Endothelial cell of umbilical vein (primary cell): ENCODE measurements around the gene SLC7A7. TPM values are rescaled to one million over a fixed set of nuclear protein-coding genes. Genes with fewer than 3 reads are reported as not detected.

Experiments
- BruUV-seq: library from RNA; stranded (reverse); fragments of 400-500 nt; replicated peaks from 2 replicates; lab custom pipeline; 2021; lab: Mats Ljungman, UMichigan
- CTCF ChIA-PET: fragments of 300-600, 350-600 bp; sonication (Branson Sonifier 250); formaldehyde crosslinking; loops from one replicate; lab custom pipeline; 2021; ENCODE audit warnings: antibody characterized with exemption, inconsistent platforms; lab: Charles Lee
- POLR2A ChIA-PET: fragments of 300-600, 350-600 bp; sonication (Branson Sonifier 250); formaldehyde crosslinking; loops from one replicate; lab custom pipeline; 2021; ENCODE audit warnings: antibody characterized with exemption, inconsistent platforms; lab: Charles Lee
- DNase-seq: peaks from one replicate; pipeline ENCODE4 v3.0.0-alpha.2; 2011; ENCODE audit warnings: low read depth, low spot score
- FAIRE-seq: peaks from 2 replicates; lab custom pipeline; 2011; peaks lifted over from hg19 to GRCh38; lab: Jason Lieb, UNC
- H2AFZ ChIP-seq: 2 replicates; pipeline ENCODE4 v1.6.0; 2012; ENCODE audit warnings: low read depth, low read length, control low read depth, inconsistent platforms
- H3K27ac ChIP-seq: 2 replicates; pipeline ENCODE4 v1.5.1; 2011; ENCODE audit warnings: low read depth, mild to moderate bottlenecking, control low read depth, low read length, moderate library complexity; ENCODE audit not compliant: insufficient read depth
- H3K27me3 ChIP-seq, 2 experiments: 2 replicates each; pipeline versions ENCODE4 v1.6.0 to v1.6.1; 2011; ENCODE audit warnings: low read length in 2 of 2, mixed read lengths in 1 of 2; ENCODE audit not compliant: control insufficient read depth in 2 of 2, insufficient read depth in 2 of 2
- H3K36me3 ChIP-seq, 2 experiments: 2 replicates in 1 of 2; 3 replicates in 1 of 2; pipeline ENCODE4 v1.5.1; 2011; ENCODE audit warnings: low read length in 2 of 2, mild to moderate bottlenecking in 1 of 2, moderate library complexity in 1 of 2; ENCODE audit not compliant: control insufficient read depth in 2 of 2, insufficient read depth in 2 of 2; ENCODE audit errors: extremely low read depth in 1 of 2
- H3K4me1 ChIP-seq: 3 replicates; pipeline ENCODE4 v1.5.1; 2011; ENCODE audit warnings: mild to moderate bottlenecking, low read length; ENCODE audit not compliant: control insufficient read depth, insufficient read depth; ENCODE audit errors: extremely low read depth
- H3K4me2 ChIP-seq: 2 replicates; pipeline ENCODE4 v1.6.1; 2011; ENCODE audit warnings: low read length, control low read depth, mixed read lengths; ENCODE audit not compliant: insufficient read depth
- H3K4me3 ChIP-seq, 3 experiments: fragments of 200-600 bp in 1 of 3; sonication (generic), shearing (Covaris generic) in 1 of 3; replicated peaks in 1 of 3; 2 replicates each; pipeline ENCODE4 v1.5.1; 2011 to 2016; ENCODE audit warnings: control low read depth in 3 of 3, low read length in 3 of 3, mild to moderate bottlenecking in 2 of 3, inconsistent platforms in 1 of 3, low read depth in 1 of 3, moderate library complexity in 1 of 3; ENCODE audit not compliant: insufficient read depth in 1 of 3
- H3K79me2 ChIP-seq: 2 replicates; pipeline ENCODE4 v1.6.0; 2012; ENCODE audit warnings: low read length, inconsistent platforms; ENCODE audit not compliant: control insufficient read depth, insufficient read depth
- H3K9ac ChIP-seq: replicated peaks from 2 replicates; pipeline ENCODE3; 2011; ENCODE audit warnings: low read length, control low read depth; ENCODE audit not compliant: insufficient read depth; ENCODE audit errors: extremely low read depth
- H3K9me1 ChIP-seq: replicated peaks from 3 replicates; pipeline ENCODE4 v1.6.0; 2011; ENCODE audit warnings: mild to moderate bottlenecking, low read length; ENCODE audit not compliant: control insufficient read depth, insufficient read depth; ENCODE audit errors: extremely low read depth
- H3K9me3 ChIP-seq: replicated peaks from 2 replicates; pipeline ENCODE4 v1.5.1; 2012; ENCODE audit warnings: low read length, inconsistent platforms; ENCODE audit not compliant: control insufficient read depth, insufficient read depth
- H4K20me1 ChIP-seq: replicated peaks from 2 replicates; pipeline ENCODE3; 2011; ENCODE audit warnings: mild to moderate bottlenecking, low read length; ENCODE audit not compliant: control insufficient read depth, insufficient read depth; ENCODE audit errors: extremely low read depth
- CTCF ChIP-seq, 2 donors: IDR thresholded peaks; 1 replicate in 1 of 2; 2 replicates in 1 of 2; pipeline ENCODE4 v1.5.1; 2011; ENCODE audit warnings: low read length in 2 of 2, mild to moderate bottlenecking in 2 of 2, moderate library complexity in 2 of 2, control low read depth in 1 of 2, inconsistent platforms in 1 of 2, low read depth in 1 of 2; ENCODE audit not compliant: insufficient read depth in 1 of 2; ENCODE audit errors: extremely low read depth in 1 of 2
- EZH2 ChIP-seq: IDR thresholded peaks from 2 replicates; pipeline ENCODE4 v1.6.1; 2012; ENCODE audit warnings: borderline replicate concordance, low read depth, mild to moderate bottlenecking, moderate library complexity, low read length, inconsistent platforms; ENCODE audit not compliant: severe bottlenecking
- FOS ChIP-seq: IDR thresholded peaks from 2 replicates; pipeline ENCODE4 v1.6.1; 2011; ENCODE audit warnings: mild to moderate bottlenecking, low read length, moderate library complexity, borderline replicate concordance; ENCODE audit not compliant: insufficient read depth
- GATA2 ChIP-seq: IDR thresholded peaks from 2 replicates; pipeline ENCODE4 v1.7.0; 2011; ENCODE audit warnings: low read depth, mild to moderate bottlenecking, moderate library complexity, mixed read lengths, low read length; ENCODE audit not compliant: insufficient read length, insufficient read depth
- JUN ChIP-seq: IDR thresholded peaks from 2 replicates; pipeline ENCODE4 v1.6.1; 2011; ENCODE audit warnings: borderline replicate concordance, low read depth; ENCODE audit not compliant: insufficient read length, insufficient read depth
- MAX ChIP-seq: IDR thresholded peaks from 2 replicates; pipeline ENCODE4 v1.6.1; 2011; ENCODE audit not compliant: insufficient read depth, insufficient read length
- MYC ChIP-seq: IDR thresholded peaks from one replicate; pipeline ENCODE4 v1.6.1; 2011; ENCODE audit warnings: mild to moderate bottlenecking, low read depth, low read length
- POLR2A ChIP-seq: IDR thresholded peaks from 2 replicates; pipeline ENCODE4 v1.6.1; 2012; ENCODE audit warnings: low read depth, mild to moderate bottlenecking, control low read depth, low read length
- POLR2AphosphoS5 ChIP-seq: IDR thresholded peaks from 2 replicates; pipeline ENCODE4 v1.6.1; 2012; ENCODE audit warnings: low read depth, mild to moderate bottlenecking, control low read depth, low read length, moderate library complexity; ENCODE audit not compliant: insufficient read depth
- dilution Hi-C: fragments of 300-500 bp; cut with MboI; formaldehyde crosslinking; loops from one replicate; pipeline ENCODE4 v1.15.0; 2019; ENCODE audit warnings: low sequenced_read_pairs; ENCODE audit not compliant: extremely low pct_ligation_motif_present
- intact Hi-C: fragments of 100-400 bp; cut with micrococcal nuclease; formaldehyde crosslinking; loops from one replicate; pipeline ENCODE4 v1.10.0; 2022
- polyA plus RNA-seq, 4 experiments: library from polyadenylated mRNA; depleted of rRNA in 3 of 4; stranded (reverse) in 3 of 4; unstranded in 1 of 4; fragments of >200 nt; gene quantifications; 2 replicates each; pipeline versions ENCODE4 v1.2.1 to v1.2.3, GENCODE V29; 2011 to 2012; ENCODE audit warnings: missing spikeins in 1 of 4
- total RNA-seq: library from RNA; stranded (reverse); gene quantifications from 2 replicates; pipeline ENCODE4 v1.2.3, GENCODE V29; 2021

The SLC7A7 gene
- total and polyA plus RNA-seq, 2 donors (not counting 3 experiments of a cell fraction or from before 2014, with no cell fraction given), result 22.5 to 94.0 TPM

DNA sequence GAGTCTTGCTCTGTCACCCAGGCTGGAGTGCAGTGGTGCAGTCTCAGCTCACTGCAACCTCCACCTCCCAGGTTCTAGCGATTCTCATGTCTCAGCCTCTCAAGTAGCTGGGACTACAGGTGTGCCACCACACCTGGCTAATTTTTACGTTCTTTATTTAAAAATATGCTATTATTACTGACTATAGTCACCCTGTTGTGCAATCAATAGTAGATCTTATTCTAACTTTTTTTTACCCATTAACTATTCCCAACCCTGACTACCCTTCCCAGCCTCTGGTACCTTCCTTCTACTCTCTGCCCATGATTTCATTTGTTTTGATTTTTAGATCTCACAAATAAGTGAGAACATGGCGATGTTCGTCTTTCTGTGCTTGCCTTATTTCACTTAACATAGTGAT, 46.3 kb downstream of the SLC7A7 start:
- H3K79me2 ChIP-seq, result peaks cover 26% of the 10 kb centered on the region
- ChIA-PET CTCF (no interaction called here), POLR2A (no interaction called here)
- no peaks in the 10 kb centered on the region for H3K27me3 ChIP-seq
- BruUV-seq, result no TSS peak
- no peaks in the 10 kb centered on the region for H4K20me1 ChIP-seq
- no peak overlapping the region for H3K4me3 ChIP-seq
- H3K27ac ChIP-seq, result no peak overlapping the region
- H3K9me3 ChIP-seq, result no peaks in the 10 kb centered on the region
- no peak overlapping the region for H2AFZ ChIP-seq
- FAIRE-seq, result no peak
- intact Hi-C loops, result loop anchor here (5.0 kb wide), 2 partner anchors 197 to 212 kb away; no protein-coding TSS in a partner anchor
- DNase-seq, result no peak
- peaks cover 32 to 36% of the 10 kb centered on the region in 2 experiments for H3K36me3 ChIP-seq
- peaks cover 24% of the 10 kb centered on the region for H3K4me1 ChIP-seq
- no peak overlapping the region for H3K9ac ChIP-seq
- no peak overlapping the region for H3K4me2 ChIP-seq
- TF ChIP-seq MAX, result no peak
- TF ChIP-seq POLR2A, result no peak
- no peak for TF ChIP-seq GATA2
- no peak for TF ChIP-seq CTCF (IDR thresholded peaks at IDR 0.05; ENCODE audit: extremely low read depth in 1 of 2, insufficient read depth in 1 of 2, low read depth in 1 of 2, low read length in 2 of 2)
- no peak for TF ChIP-seq FOS
- no peak for TF ChIP-seq JUN
- no peak for TF ChIP-seq EZH2
- TF ChIP-seq MYC, result no peak
- no peak for TF ChIP-seq POLR2AphosphoS5
- dilution Hi-C loops, result no loop called here
- H3K9me1 ChIP-seq, result no peaks in the 10 kb centered on the region
